ENCODE measurements around the gene FANCM. TPM values are rescaled to one million over a fixed set of nuclear protein-coding genes. Genes with fewer than 3 reads are reported as not detected.

FANCM gene
- total RNA-seq, 4 donors from 2014 or later, result 0.75 to 6.2 (median 4.5) TPM

GRCh38 chr14:45149602-45150001 lies 13.9 kb downstream of the FANCM start:
- 95 to 96% methylated on average over 3 of the region's 3 CpGs for WGBS, 2 donors (ENCODE audit: low coverage in 1 of 2)
- no peaks in the 10 kb centered on the region for H3K36me3 ChIP-seq
- H3K4me3 ChIP-seq, result no peak overlapping the region
- H3K9me3 ChIP-seq, result no peaks in the 10 kb centered on the region
- no peak for DNase-seq
- TF ChIP-seq POLR2A (IDR thresholded peaks at IDR 0.05), result no peak
- TF ChIP-seq CTCF (IDR thresholded peaks at IDR 0.05), result no peak
- TF ChIP-seq POLR2AphosphoS5 (IDR thresholded peaks at IDR 0.05), result no peak
- no peak for TF ChIP-seq EP300 (IDR thresholded peaks at IDR 0.05; ENCODE audit: low read depth)
- H3K4me1 ChIP-seq, result no peaks in the 10 kb centered on the region
- intact Hi-C loops (cut with DNase I; ENCODE audit: low total_unique reads) (no loop called here), in situ Hi-C loops (cut with MboI; ENCODE audit: low pct_ligation_motif_present in 1 of 4, low pct_unique_long_range_greater_than_20kb in 1 of 4, low sequenced_read_pairs in 3 of 4) (loop anchor here in 1 of 4 donors (10.0 kb wide), 1 partner anchor 115 kb away; no protein-coding TSS in a partner anchor)
- H3K27me3 ChIP-seq, result no peaks in the 10 kb centered on the region
- no peak overlapping the region for H3K27ac ChIP-seq

- DNase-seq, result no peak
- intact Hi-C loops (cut with DNase I; ENCODE audit: low total_unique reads) (no loop called here), in situ Hi-C loops (cut with MboI; ENCODE audit: low pct_ligation_motif_present in 1 of 4, low pct_unique_long_range_greater_than_20kb in 1 of 4, low sequenced_read_pairs in 3 of 4) (no loop called here)
- H3K9me3 ChIP-seq, result no peaks in the 10 kb centered on the region
- no peaks in the 10 kb centered on the region for H3K4me1 ChIP-seq
- TF ChIP-seq POLR2A (IDR thresholded peaks at IDR 0.05) (no peak), EP300 (IDR thresholded peaks at IDR 0.05; ENCODE audit: low read depth) (no peak), POLR2AphosphoS5 (IDR thresholded peaks at IDR 0.05) (no peak)
- 87 to 94% methylated on average over 4 of the region's 4 CpGs for WGBS, 2 donors (ENCODE audit: low coverage in 1 of 2)
- no peaks in the 10 kb centered on the region for H3K27me3 ChIP-seq
- no peak overlapping the region for H3K4me3 ChIP-seq
- H3K36me3 ChIP-seq, result no peaks in the 10 kb centered on the region
- no peak overlapping the region for H3K27ac ChIP-seq
These were observed 14.7 kb downstream of the FANCM start for GRCh38 chr14:45150386-45150890.

GRCh38 chr14:45156067-45156466 lies 20.3 kb downstream of the FANCM start:
- intact Hi-C loops (cut with DNase I; ENCODE audit: low total_unique reads), result no loop called here
- in situ Hi-C loops (cut with MboI; ENCODE audit: low pct_ligation_motif_present in 1 of 4, low pct_unique_long_range_greater_than_20kb in 1 of 4, low sequenced_read_pairs in 3 of 4), result no loop called here
- Histone ChIP-seq H3K9me3 (no peaks in the 10 kb centered on the region), H3K27ac (no peak overlapping the region), H3K27me3 (no peaks in the 10 kb centered on the region), H3K4me1 (no peaks in the 10 kb centered on the region), H3K4me3 (no peak overlapping the region), H3K36me3 (no peaks in the 10 kb centered on the region)
- no peak for TF ChIP-seq EP300 (IDR thresholded peaks at IDR 0.05; ENCODE audit: low read depth)
- TF ChIP-seq CTCF (IDR thresholded peaks at IDR 0.05), result no peak
- TF ChIP-seq POLR2AphosphoS5 (IDR thresholded peaks at IDR 0.05), result no peak
- TF ChIP-seq POLR2A (IDR thresholded peaks at IDR 0.05), result no peak
- DNase-seq, result no peak

- no peak overlapping the region for H3K27ac ChIP-seq
- intact Hi-C loops (cut with DNase I; ENCODE audit: low total_unique reads) (no loop called here), in situ Hi-C loops (cut with MboI; ENCODE audit: low pct_ligation_motif_present in 1 of 4, low pct_unique_long_range_greater_than_20kb in 1 of 4, low sequenced_read_pairs in 3 of 4) (no loop called here)
- H3K36me3 ChIP-seq, result no peaks in the 10 kb centered on the region
- no peak for DNase-seq
- no peaks in the 10 kb centered on the region for H3K4me1 ChIP-seq
- H3K4me3 ChIP-seq, result no peak overlapping the region
- H3K27me3 ChIP-seq, result no peaks in the 10 kb centered on the region
- no peaks in the 10 kb centered on the region for H3K9me3 ChIP-seq
- TF ChIP-seq CTCF (IDR thresholded peaks at IDR 0.05) (no peak), POLR2A (IDR thresholded peaks at IDR 0.05) (no peak), EP300 (IDR thresholded peaks at IDR 0.05; ENCODE audit: low read depth) (no peak), POLR2AphosphoS5 (IDR thresholded peaks at IDR 0.05) (no peak)
These were observed 34.2 kb downstream of the FANCM start for GRCh38 chr14:45169906-45170305.

- Histone ChIP-seq H3K27ac (no peak overlapping the region), H3K27me3 (no peaks in the 10 kb centered on the region), H3K4me3 (no peak overlapping the region), H3K36me3 (no peaks in the 10 kb centered on the region), H3K9me3 (no peaks in the 10 kb centered on the region), H3K4me1 (no peaks in the 10 kb centered on the region)
- in situ Hi-C loops (cut with MboI; ENCODE audit: low pct_ligation_motif_present in 1 of 4, low pct_unique_long_range_greater_than_20kb in 1 of 4, low sequenced_read_pairs in 3 of 4) (no loop called here), intact Hi-C loops (cut with DNase I; ENCODE audit: low total_unique reads) (no loop called here)
- no peak for DNase-seq
- TF ChIP-seq POLR2AphosphoS5 (IDR thresholded peaks at IDR 0.05) (no peak), EP300 (IDR thresholded peaks at IDR 0.05; ENCODE audit: low read depth) (no peak), POLR2A (IDR thresholded peaks at IDR 0.05) (no peak), CTCF (IDR thresholded peaks at IDR 0.05) (no peak)
- WGBS, 2 donors (ENCODE audit: low coverage in 1 of 2), result 79 to 80% methylated on average over 5 of the region's 5 CpGs
These were observed 41.3 kb downstream of the FANCM start for GRCh38 chr14:45177076-45177475.
